Kidney epithelial cell (primary cell): ENCODE measurements around the gene CCDC57. TPM values are rescaled to one million over a fixed set of nuclear protein-coding genes. Genes with fewer than 3 reads are reported as not detected.

Source experiments
- DNase-seq: peaks from one replicate; pipeline ENCODE4 v3.0.0-alpha.2; 2010; ENCODE audit warnings: low read depth
- H3K27me3 ChIP-seq: 2 replicates; pipeline ENCODE4 v1.6.0; 2011; ENCODE audit warnings: low read length; ENCODE audit not compliant: control insufficient read depth, insufficient read depth
- H3K36me3 ChIP-seq: 2 replicates; pipeline ENCODE4 v1.5.1; 2011; ENCODE audit warnings: low read length; ENCODE audit not compliant: control insufficient read depth, insufficient read depth
- H3K4me3 ChIP-seq: 2 replicates; pipeline ENCODE4 v1.5.1; 2011; ENCODE audit warnings: low read depth, mild to moderate bottlenecking, control low read depth, low read length
- total RNA-seq: library from RNA; depleted of rRNA; stranded (reverse); fragments of >200 nt; gene quantifications from 2 replicates; pipeline ENCODE4 v1.2.3, GENCODE V29; 2015
- TF ChIP-seq, protein P1 (sequence below): IDR thresholded peaks from 2 replicates; pipeline ENCODE4 v1.5.1; 2011; ENCODE audit warnings: mild to moderate bottlenecking, moderate library complexity, low read length, control low read depth, inconsistent platforms; ENCODE audit not compliant: insufficient read depth, poor library complexity, severe bottlenecking

Gene CCDC57
- total RNA-seq, 1 donor from 2014 or later, result 25.5 TPM

DNA sequence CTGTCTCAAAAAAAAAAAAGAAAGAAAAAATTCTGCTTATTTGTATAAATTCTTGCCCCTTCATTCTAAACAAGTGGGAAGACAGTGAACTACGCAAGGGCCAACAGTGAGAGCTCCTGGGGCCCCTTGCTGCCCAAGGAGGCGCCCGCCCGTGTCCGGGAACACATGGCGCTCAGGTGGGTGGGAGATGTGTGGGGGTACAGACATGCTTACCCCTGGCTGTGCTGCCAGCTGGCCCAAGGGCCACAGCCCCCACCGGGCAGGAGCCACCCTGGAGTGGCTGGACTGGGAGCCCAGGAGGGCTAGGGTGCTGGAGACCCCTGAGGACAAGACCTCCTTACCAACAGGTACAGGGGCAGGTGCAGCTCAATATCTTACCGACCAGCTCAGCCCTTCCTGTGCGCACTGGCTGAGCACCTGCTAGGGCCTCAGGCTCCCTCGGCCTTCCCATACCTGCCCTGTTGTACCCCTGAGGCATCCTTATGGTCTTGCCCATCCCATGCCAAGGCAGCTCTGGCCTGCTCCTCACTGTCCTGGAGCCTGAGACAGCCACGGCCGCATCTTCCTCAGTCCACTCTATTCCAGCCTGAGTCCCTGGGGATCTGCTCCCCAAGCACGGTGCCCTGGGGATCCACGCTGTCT lies 56.2 kb downstream of the CCDC57 start:
- Histone ChIP-seq H3K36me3 (peaks cover 3% of the 10 kb centered on the region), H3K27me3 (no peaks in the 10 kb centered on the region), H3K4me3 (no peak overlapping the region)
- no peak for DNase-seq
- TF ChIP-seq, protein P1, sequence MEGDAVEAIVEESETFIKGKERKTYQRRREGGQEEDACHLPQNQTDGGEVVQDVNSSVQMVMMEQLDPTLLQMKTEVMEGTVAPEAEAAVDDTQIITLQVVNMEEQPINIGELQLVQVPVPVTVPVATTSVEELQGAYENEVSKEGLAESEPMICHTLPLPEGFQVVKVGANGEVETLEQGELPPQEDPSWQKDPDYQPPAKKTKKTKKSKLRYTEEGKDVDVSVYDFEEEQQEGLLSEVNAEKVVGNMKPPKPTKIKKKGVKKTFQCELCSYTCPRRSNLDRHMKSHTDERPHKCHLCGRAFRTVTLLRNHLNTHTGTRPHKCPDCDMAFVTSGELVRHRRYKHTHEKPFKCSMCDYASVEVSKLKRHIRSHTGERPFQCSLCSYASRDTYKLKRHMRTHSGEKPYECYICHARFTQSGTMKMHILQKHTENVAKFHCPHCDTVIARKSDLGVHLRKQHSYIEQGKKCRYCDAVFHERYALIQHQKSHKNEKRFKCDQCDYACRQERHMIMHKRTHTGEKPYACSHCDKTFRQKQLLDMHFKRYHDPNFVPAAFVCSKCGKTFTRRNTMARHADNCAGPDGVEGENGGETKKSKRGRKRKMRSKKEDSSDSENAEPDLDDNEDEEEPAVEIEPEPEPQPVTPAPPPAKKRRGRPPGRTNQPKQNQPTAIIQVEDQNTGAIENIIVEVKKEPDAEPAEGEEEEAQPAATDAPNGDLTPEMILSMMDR, result no peak

DNA sequence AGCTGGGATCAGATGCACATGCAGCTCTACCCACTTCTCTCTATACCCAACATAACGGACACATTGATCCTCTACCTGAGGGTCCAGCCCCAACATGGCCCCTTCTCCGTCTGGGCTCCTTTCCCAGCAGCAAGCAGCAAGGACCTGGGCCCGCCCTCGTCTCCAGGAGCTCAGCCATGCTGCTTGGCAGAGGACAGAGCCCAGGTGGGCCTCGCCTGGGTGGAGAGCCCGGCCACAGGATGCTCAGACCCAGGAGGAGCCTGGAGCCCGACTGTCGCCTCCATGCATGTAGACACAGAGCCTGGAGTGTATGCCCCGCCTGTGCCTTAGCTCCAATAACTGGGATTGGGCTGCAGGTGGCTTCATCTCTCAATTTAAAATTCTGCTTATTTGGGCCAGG lies 57.0 kb downstream of the CCDC57 start:
- peaks cover 3% of the 10 kb centered on the region for H3K36me3 ChIP-seq
- DNase-seq, result no peak
- no peaks in the 10 kb centered on the region for H3K27me3 ChIP-seq
- TF ChIP-seq, protein P1, result no peak
- H3K4me3 ChIP-seq, result no peak overlapping the region

DNA sequence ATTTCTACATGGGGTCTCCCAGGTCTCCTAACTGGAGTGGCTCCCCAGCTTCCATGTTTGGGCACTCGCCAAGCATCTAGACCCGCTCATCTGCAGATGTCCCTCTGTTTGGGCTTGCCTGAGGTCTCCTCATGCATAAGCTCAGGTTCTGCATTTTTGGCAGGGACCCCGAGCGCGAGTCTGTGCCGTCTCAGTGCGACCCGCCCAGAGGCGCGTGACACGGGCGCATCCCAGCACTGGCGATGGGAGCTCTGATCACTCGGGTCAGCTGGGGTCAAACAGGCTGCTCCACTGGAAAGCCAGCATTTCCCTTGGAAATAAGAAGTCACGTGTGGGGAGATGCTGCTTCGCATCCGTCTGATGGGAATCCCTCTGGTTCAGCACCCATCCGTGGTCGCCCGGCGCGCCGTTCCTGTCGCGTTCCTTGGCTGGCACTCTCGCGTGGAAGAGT lies 57.7 kb downstream of the CCDC57 start:
- TF ChIP-seq, protein P1, result no peak
- no peak for DNase-seq
- Histone ChIP-seq H3K4me3 (no peak overlapping the region), H3K36me3 (peaks cover 3% of the 10 kb centered on the region), H3K27me3 (no peaks in the 10 kb centered on the region)

DNA sequence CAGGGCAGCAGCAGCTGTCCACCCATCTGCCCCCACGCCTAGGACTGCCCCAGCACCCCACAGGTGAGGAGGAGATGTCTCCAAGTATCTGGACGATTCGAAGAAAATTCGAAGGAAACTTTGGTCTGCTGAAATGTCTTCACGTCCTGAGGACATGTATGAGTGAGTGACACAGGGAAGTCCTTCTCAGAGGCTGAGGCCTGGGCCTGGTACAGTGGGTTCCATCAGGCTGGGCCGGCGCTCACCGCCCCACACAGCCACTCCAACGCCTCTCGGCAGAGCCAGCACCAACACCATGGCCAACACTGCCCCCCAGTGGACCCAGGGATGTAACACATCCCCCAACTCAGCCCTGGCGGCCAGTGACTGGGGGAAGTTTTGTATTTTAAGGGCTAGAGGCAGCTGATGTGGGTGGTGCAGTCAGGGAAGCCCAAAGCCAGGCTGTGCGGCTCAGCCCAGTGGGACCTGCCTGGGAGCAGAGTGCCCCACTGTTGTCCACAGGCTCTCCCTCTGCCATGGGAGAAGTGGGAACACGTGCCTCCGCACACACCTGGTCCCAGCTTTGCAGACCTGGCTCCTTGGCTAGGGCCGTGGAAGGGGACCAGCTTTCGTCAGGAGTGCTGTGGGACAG lies 58.8 kb downstream of the CCDC57 start:
- peak; percentile 9 for DNase-seq
- H3K27me3 ChIP-seq, result no peaks in the 10 kb centered on the region
- H3K36me3 ChIP-seq, result peaks cover 3% of the 10 kb centered on the region
- TF ChIP-seq, protein P1, result peak; percentile 90
- H3K4me3 ChIP-seq, result no peak overlapping the region

DNA sequence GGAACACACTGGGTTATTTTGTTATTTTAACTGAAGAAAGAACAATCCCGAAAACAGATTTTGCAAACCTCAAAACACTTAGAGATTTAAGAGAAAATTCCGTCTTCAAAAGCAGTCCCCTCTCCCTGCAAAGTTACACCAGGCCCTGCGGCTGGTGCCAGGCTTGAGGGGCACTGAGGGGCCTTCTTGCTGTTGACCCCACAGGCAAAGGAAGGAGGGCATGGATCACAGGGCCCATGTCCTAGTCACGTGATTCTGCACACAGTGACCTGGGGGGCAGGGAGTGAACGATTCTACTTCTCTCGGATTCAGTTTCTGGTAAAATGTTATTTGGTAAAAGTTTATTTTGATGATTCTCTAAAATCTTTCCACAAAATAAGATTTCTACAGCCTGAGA lies 59.3 kb downstream of the CCDC57 start:
- Histone ChIP-seq H3K36me3 (peaks cover 3% of the 10 kb centered on the region), H3K4me3 (no peak overlapping the region), H3K27me3 (no peaks in the 10 kb centered on the region)
- no peak for DNase-seq
- TF ChIP-seq, protein P1, result no peak
